Sigmoid colon (tissue), 3 donors: ENCODE data around the gene ADAM8.

Experiments used
- CTCF ChIP-seq, 4 experiments: fragments of 450-650 bp in 3 of 4; fragments of 200-600 bp in 1 of 4; IDR thresholded peaks; one replicate each; pipeline ENCODE4 v1.5.1; 2016 to 2019; ENCODE audit warnings: antibody characterized with exemption in 4 of 4, mild to moderate bottlenecking in 3 of 4, moderate library complexity in 2 of 4
- POLR2A ChIP-seq, 2 donors: fragments of 450-650 bp; IDR thresholded peaks; one replicate each; pipeline ENCODE4 v1.6.1; 2016; ENCODE audit warnings: antibody characterized with exemption in 2 of 2, mild to moderate bottlenecking in 2 of 2, moderate library complexity in 2 of 2

DNA sequence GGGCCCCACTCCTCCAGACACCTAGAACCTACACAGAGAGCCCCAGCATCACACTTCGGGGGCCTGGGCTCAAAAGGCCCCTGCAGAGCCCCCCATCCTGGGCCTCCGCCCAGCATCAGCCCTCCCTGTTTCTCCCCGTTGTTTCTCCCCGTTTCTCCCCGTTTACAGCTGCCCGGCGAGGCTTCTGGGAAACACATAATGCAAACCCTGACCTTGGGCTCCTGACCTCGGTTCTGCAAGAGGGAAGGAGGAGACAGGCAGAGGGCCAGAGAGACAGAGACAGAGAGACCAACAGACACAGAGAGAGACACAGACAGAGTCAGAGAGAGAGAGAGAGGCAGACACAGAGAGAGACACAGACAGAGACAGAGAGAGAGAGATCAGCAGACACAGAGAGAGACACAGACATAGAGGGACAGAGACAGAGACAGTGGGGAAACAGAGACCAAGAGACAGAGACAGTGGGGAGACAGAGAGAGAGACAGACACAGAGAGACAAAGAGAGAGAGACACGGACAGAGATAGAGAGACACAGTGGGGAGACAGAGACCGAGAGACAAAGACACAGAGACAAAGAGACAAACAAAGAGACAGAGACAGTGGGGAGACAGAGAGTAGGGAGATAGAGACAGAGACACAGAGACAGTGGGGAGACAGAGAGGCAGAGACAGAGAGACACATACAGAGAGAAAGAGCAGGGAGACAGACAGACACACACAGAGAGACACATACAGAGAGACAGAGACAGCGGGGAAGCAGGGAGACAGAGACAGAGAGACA lies 26.5 kb downstream of the ADAM8 start:
- TF ChIP-seq CTCF (IDR thresholded peaks at IDR 0.05) (no peak), POLR2A (IDR thresholded peaks at IDR 0.05) (no peak)
